HT1080 (cell line): ENCODE data around the gene RAB6B. TPM values are rescaled to one million over a fixed set of nuclear protein-coding genes. Genes with fewer than 3 reads are reported as not detected.
A peak's percentile ranks its signal among the peaks of the same experiment; 100 is the strongest.
"Not testable (repeated sequence)": the region's sequence is repeated elsewhere in the genome, so short reads cannot be mapped to it uniquely, and the experiment has no call there.

Source experiments
- DNase-seq: peaks from one replicate; pipeline ENCODE4 v3.0.0-alpha.2; 2015; ENCODE audit warnings: low read depth
- total RNA-seq: library from RNA; depleted of rRNA; stranded (reverse); fragments of >200 nt; shearing (Covaris generic); gene quantifications from 2 replicates; pipeline ENCODE4 v1.2.3, GENCODE V29; 2014

The RAB6B gene
- total RNA-seq, 1 experiment from 2014 or later = 0.51 TPM

GRCh38 chr3:133820889-133821675 is 74.6 kb downstream of the RAB6B start:
- no peak for DNase-seq

- DNase-seq = no peak
Measured at GRCh38 chr3:133820129-133820528, 75.6 kb downstream of the RAB6B start.

GRCh38 chr3:133815386-133815785 is 80.3 kb downstream of the RAB6B start:
- no peak for DNase-seq

GRCh38 chr3:133812872-133813271 is 82.8 kb downstream of the RAB6B start:
- no peak for DNase-seq

DNA sequence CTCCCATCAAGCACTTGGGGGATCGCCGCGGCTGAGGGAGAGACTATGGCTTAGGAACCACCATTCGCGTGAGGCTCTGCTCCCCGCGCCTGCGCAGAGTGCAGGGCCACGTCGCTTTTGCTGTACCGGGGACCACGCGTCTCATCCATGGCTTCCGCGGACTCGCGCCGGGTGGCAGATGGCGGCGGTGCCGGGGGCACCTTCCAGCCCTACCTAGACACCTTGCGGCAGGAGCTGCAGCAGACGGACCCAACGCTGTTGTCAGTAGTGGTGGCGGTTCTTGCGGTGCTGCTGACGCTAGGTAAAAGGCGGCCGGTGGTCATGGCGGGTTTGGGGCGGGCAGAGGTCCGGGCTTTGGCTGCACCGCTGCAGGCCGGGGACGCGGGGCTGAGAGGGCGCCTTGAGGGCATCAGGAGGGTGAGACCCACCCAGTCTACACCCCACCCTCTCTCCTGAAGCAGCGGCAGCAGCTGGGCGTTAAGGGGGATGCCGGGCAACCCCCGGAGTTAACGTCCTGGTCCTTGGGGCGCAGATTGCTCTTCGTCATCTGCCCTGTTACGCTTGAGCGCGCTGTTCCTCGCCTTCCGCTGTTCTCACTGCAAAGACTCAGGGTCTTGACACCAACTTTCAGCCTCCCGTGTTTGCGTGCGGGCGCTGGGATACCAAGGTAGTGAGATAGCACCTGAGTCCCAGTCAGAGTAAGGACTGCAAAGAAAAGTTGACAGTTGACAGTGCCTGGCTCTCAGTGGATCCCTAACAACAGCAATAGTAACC is 89.8 kb downstream of the RAB6B start, which contains the start of gene SRPRB:
Gene SRPRB (plus strand): TSS at position 114 of the 774 bp plus-strand sequence. CDS start 34 bp downstream, at position 148.
- peak; percentile 92 for DNase-seq

- no peak for DNase-seq
Measured at GRCh38 chr3:133805384-133805701, 90.3 kb downstream of the RAB6B start.

GRCh38 chr3:133804896-133805295 is 90.8 kb downstream of the RAB6B start:
- DNase-seq = no peak

GRCh38 chr3:133803469-133803868 is 92.2 kb downstream of the RAB6B start:
- DNase-seq = no peak

- DNase-seq = peak; percentile 61
Measured at GRCh38 chr3:133799794-133800585, 95.7 kb downstream of the RAB6B start.

DNA sequence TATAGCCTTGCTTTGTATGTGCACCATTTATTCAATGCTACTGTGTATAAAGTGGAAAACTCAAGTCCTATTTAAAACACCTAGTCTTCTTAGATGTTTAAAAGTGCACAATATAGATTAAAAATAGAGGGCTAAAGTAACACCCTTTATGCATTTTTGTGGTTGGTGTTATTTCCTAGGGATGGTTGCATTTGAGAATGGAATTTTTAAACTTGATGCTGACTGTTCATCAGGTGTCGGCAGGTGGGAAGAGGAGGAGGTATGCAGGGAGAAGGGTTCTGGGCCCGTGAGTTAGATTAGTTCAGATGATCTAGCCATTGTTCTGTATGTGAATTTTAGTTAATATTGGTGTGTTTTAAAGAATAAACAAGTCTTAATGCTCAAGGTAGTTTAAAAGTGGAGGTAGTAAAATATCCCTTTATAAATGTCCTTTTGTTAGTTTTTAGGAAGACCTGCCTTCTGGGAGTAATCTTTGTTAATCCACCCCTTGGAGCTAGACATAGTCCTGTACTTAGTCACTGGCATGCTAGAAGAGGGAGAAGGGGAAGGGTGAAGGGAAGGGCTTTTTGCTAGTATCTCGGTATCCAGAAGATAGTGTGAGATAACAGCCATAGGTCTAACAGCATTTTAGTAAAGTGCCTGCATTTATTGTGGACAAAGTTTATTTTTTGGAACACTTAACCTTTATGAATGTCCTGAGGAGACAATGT is 98.1 kb downstream of the RAB6B start:
- no peak for DNase-seq

DNA sequence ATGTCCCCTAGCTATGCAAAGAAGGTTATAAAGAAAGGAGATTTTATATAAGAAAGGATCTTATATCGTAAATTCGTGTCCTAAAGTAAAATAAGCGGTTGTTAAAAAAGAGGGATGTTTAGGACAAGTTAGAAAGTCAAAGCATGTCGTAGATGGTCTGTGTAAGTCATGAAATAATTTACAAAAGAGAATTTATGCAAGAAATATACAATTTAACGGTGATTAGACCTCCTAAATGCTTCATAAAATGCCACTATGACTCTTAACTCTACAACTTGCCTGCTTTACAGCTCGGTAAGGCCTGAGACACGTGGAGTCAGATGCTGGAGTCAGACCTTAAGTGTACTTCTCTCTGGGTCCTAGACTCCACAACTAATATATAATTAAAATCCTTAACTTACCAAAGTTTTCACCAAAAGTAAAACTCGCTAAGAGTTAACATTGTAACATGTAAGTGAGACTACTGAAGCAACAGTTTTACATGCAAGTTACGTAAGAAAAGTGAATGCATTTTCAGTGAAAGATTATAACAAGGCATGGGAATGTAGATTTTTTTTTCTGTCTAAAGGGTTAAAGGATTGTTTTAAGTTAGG is 103.4 kb downstream of the RAB6B start:
- DNase-seq = no peak

GRCh38 chr3:133788024-133788423 is 107.7 kb downstream of the RAB6B start:
- DNase-seq = no peak

- no peak for DNase-seq
Measured at GRCh38 chr3:133783762-133784161, 111.9 kb downstream of the RAB6B start.

DNA sequence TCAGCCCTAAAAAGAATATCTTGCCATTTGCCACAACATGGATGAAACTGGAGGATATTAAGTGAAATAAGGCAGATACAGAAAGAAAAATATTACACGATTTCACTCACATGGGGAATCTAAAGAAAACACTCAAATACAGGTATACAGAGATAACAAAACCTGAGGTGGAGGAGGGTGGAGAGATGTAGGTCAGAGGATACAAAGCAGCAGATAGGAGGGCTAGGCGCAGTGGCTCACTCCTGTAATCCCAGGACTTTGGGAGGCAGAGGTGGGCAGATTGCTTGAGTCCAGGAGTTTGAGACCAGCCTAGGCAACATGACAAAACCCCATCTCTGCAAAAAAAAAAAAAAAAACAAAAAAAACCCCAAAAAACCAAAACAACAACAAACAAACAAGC is 113.2 kb downstream of the RAB6B start:
- no peak for DNase-seq

DNA sequence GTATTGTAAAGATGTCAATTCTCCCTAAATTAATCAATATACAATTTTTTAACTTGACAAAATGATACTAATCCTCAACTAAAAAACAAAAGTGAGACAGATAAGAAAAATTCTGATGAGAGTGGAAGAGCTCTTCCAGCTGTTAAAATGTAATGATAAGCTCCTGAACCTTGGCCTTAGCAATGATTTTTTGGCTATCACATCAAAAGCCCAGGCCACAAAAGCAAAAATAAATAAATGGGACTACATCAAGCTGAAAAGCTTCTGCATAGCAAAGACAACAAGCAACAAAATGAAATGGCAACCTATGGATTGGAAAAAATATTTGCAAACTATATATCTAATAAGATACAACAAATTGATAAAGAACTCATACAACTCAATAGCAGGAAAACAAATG is 114.1 kb downstream of the RAB6B start:
- DNase-seq = no peak

DNA sequence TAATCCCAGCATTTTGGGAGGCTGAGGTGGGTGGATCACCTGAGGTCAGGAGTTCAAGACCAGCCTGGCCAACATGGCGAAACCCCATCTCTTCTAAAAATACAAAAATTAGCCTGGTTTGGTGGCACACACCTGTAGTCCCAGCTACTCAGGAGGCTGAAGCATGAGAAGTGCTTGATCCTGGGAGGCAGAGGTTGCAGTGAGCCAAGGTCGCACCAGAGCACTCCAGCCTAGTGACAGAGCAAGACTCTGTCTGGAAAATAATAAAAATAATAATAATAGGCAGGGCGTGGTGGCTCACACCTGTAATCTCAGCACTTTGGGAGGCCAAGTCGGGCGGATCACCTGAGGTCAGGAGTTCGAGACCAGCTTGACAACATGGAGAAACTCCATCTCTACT is 114.9 kb downstream of the RAB6B start:
- DNase-seq = not testable (repeated sequence)

DNA sequence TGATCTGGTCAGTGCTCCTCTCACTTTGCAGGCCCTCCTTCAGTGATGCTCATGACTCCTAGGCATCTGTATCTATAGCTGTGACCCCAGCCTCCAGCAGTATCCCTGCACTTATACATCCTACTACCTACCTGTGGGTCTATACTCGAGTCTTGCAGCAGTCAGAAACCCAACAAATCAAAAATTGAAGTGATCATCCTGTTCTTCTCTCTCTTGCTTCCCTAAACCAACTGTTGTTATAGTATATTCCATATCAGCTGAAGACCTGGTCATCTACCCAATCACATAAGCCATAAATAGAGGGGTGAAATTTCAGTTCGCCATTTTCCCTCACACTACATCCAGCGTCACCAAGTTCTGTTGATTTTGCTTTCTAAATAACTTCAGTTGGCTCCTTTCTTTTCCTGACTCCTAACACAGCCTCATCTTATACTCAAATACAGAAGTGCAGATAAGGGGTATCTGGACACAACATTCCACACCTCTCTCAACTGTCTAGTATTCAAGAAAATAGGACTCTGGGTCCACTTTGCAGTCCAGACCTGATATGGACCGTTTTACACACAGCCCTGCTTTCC is 116.0 kb downstream of the RAB6B start:
- no peak for DNase-seq

GRCh38 chr3:133777807-133778568 is 117.7 kb downstream of the RAB6B start:
- DNase-seq = no peak

DNA sequence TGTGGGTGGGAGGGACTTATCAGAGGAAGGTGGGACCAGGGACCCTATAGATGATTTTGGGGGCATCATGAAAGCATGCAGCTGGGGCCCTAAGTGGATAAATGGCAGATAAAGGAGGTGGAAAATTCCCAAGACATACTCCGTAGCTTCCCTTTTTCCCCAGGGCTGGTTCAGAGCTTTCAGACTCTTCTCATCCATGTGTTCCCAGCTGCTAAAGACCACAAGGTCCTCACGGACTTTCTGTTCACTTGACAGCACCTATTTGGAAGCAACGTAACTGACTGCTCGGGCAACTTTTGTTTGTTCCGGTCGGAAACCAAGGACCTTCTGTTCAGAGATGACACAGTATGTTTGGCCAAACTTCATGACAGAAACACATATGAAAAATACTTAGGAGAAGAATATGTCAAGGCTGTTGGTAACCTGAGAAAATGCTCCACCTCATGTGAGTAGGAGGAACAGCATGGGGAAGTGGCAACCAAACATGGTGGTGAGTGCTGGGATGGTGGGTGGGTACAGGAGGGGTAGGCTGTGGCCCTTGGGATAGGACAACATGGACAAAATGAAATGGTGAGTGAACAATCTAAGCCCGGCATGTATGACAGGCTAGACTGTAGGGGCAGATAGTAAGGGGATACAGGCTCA is 118.8 kb downstream of the RAB6B start:
- no peak for DNase-seq
